ELR (cell line): ENCODE measurements around the gene TTPAL.
A peak's percentile ranks its signal among the peaks of the same experiment; 100 is the strongest.

Source experiments
- DNase-seq: peaks from one replicate; pipeline ENCODE4 v3.0.0-alpha.2; 2015; ENCODE audit warnings: low read depth

The TTPAL gene, protein sequence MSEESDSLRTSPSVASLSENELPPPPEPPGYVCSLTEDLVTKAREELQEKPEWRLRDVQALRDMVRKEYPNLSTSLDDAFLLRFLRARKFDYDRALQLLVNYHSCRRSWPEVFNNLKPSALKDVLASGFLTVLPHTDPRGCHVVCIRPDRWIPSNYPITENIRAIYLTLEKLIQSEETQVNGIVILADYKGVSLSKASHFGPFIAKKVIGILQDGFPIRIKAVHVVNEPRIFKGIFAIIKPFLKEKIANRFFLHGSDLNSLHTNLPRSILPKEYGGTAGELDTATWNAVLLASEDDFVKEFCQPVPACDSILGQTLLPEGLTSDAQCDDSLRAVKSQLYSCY

GRCh38 chr20:44475694-44476560, at the start of gene TTPAL:
Gene TTPAL, plus strand, starts transcription at chr20:44475874. Its CDS starts 4,126 bp downstream, at chr20:44480000.
- DNase-seq, result peak; percentile 93

GRCh38 chr20:44425923-44426322, 49.8 kb upstream of the TTPAL start:
- no peak for DNase-seq

GRCh38 chr20:44426879-44427790, 48.5 kb upstream of the TTPAL start:
- DNase-seq, result no peak

- DNase-seq, result no peak
Observed at GRCh38 chr20:44427804-44428173, 47.9 kb upstream of the TTPAL start.

DNA sequence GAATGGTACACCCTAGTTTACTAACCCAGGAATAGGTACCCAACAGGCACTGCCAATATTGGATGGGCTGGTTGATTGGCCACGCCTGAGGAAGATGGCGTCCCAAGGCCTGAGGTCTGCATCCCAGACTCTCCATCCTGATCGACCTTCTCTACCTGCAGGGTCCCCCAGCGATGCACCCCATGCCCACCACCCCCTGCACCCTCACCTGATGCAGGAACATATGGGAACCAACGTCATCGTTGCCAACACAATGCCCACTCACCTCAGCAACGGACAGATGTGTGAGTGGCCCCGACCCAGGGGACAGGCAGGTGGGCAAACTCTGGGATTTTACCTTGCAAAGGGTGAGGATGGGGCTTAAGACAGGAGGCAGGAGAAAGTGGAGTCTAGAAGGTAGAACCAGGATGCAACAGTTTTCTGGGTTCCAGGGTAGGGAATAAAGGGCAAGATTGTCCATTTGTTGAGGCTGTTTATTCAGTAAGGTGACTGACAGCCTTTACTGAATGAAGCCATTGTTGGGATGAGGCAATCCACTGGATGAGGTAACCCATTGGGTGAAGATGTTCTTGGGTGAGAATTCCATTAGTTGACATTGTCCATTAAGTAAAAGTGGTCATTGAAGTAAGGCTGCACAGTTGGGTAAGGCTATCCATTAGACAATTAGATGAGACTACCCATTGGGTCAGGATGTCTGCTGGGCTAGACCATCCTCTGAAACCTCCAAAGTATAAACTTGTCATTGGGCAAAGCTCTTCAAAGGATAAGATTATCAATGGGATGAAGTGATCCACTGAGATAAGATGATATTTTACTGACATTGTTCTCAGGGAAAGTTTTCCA, 47.3 kb upstream of the TTPAL start:
- no peak for DNase-seq

- no peak for DNase-seq
Observed at GRCh38 chr20:44429017-44429339, 46.7 kb upstream of the TTPAL start.

DNA sequence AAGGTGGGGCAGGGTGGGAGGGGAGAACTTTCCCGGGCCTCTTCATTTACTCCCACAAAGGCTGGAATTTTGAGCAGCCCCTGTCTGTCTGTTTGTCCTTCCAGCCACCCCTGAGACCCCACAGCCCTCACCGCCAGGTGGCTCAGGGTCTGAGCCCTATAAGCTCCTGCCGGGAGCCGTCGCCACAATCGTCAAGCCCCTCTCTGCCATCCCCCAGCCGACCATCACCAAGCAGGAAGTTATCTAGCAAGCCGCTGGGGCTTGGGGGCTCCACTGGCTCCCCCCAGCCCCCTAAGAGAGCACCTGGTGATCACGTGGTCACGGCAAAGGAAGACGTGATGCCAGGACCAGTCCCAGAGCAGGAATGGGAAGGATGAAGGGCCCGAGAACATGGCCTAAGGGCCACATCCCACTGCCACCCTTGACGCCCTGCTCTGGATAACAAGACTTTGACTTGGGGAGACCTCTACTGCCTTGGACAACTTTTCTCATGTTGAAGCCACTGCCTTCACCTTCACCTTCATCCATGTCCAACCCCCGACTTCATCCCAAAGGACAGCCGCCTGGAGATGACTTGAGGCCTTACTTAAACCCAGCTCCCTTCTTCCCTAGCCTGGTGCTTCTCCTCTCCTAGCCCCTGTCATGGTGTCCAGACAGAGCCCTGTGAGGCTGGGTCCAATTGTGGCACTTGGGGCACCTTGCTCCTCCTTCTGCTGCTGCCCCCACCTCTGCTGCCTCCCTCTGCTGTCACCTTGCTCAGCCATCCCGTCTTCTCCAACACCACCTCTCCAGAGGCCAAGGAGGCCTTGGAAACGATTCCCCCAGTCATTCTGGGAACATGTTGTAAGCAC, 46.0 kb upstream of the TTPAL start:
- no peak for DNase-seq

DNA sequence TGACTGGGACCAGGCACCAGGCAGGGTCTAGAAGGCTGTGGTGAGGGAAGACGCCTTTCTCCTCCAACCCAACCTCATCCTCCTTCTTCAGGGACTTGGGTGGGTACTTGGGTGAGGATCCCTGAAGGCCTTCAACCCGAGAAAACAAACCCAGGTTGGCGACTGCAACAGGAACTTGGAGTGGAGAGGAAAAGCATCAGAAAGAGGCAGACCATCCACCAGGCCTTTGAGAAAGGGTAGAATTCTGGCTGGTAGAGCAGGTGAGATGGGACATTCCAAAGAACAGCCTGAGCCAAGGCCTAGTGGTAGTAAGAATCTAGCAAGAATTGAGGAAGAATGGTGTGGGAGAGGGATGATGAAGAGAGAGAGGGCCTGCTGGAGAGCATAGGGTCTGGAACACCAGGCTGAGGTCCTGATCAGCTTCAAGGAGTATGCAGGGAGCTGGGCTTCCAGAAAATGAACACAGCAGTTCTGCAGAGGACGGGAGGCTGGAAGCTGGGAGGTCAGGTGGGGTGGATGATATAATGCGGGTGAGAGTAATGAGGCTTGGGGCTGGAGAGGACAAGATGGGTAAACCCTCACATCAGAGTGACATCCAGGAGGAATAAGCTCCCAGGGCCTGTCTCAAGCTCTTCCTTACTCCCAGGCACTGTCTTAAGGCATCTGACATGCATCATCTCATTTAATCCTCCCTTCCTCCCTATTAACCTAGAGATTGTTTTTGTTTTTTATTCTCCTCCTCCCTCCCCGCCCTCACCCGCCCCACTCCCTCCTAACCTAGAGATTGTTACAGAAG, 45.2 kb upstream of the TTPAL start:
- DNase-seq, result no peak

DNA sequence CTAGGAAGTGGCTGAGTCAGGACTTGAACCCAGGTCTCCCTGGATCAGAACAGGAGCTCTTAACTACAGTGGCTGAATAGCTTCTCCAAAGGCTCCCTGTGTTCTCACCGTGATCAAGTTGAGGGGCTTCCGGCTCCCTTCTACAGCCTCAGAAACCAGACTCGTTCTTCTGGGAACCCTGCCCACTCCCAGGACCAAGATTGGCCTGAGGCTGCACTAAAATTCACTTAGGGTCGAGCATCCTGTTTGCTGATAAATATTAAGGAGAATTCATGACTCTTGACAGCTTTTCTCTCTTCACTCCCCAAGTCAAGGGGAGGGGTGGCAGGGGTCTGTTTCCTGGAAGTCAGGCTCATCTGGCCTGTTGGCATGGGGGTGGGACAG, 44.6 kb upstream of the TTPAL start:
- DNase-seq, result no peak

GRCh38 chr20:44431502-44432234, 44.0 kb upstream of the TTPAL start:
- no peak for DNase-seq

DNA sequence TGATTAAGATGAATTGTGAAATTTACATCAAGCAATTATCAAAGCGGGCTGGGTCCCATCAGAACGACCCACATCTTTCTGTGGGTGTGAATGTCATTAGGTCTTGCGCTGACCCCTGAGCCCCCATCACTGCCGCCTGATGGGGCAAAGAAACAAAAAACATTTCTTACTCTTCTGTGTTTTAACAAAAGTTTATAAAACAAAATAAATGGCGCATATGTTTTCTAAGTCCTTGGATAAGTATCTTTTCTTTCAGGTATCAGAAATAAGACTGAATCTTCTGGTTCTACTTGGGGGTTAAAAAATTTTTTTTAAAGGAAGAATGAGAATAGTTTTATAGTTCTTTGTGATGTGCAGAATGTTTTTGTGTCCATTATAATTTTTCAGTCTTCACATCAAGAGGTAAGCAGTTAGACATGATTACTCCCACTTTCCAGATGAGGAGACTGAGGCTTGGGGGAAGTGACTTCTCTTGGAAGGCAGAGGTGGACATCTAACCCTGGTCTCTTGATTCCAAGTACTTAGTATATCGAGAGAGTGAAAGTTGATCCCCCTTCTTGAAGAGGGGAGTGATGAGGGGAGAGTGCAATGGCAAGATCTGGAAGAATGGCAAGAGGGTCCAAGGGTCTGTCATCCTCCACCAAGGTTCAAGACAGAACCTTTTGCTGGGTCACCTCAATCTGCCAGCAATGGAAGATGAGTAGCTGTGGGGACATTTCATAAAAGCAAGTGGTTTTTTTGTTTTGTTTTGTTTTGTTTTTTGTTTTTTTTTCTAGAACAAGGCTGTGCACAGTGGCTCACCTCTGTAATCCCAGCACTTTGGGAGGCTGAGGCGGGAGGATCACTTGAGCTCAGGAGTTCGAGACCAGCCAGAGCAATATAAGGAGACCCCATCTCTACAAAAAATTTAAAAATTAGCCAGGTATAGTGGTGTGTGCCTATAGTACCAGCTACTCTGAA, 42.8 kb upstream of the TTPAL start:
- DNase-seq, result no peak

DNA sequence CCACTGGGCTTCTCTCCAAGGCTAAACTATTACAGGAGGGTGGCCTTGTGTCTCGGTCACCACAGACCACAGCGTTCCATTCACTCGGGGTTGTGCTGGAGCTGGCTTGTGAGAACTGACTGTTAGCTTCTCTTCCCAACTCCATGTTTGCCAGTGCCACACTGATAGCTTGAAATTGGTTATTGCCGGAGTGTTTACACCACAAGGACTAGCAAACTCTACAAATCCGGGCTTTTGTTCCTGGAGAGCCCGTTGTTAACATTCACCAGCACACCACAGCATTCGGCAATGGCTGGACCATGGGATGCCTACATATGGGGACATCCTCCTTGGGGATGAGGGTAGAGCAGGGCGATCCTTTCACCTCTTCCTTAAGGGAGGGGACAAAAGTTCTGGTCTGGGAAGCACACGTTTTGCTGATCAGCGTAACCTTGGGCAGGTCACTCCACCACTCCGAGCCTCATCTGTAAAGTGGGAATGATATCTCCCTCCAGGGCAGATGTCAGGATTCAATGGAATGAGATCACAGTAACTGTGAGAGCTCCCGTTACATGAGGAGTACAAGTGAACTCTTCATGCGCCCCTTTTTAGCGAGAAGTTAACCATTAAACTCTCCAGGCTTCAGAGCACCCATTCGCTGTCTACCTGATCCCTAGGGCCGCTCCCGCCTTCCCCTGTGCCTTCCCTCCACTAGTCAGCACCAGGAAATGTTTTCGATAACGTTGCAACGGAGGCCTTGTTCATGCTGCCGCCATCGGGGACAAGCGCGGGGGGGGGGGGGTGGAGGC, 41.7 kb upstream of the TTPAL start:
- DNase-seq, result no peak

- DNase-seq, result no peak
Observed at GRCh38 chr20:44435630-44436335, 39.9 kb upstream of the TTPAL start.

DNA sequence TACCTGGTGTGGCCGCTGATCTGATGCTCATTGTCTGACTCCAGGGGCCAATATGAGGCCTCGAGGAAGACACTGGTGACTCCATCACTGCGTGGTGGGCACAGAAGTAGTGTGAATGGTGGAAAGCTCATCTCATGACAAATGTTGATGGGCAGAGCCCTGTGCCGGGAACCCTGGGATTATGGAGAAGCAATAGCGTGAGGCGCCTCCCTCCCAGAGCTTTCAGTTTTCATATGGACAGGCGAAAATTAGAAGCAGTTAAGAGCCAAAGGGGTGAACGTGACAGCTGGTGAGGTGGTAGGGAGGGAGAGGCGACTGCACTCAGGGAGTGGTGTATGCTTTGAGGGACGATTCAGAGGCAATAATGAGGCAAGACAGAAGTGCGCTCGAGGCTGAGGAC, 39.3 kb upstream of the TTPAL start:
- no peak for DNase-seq

DNA sequence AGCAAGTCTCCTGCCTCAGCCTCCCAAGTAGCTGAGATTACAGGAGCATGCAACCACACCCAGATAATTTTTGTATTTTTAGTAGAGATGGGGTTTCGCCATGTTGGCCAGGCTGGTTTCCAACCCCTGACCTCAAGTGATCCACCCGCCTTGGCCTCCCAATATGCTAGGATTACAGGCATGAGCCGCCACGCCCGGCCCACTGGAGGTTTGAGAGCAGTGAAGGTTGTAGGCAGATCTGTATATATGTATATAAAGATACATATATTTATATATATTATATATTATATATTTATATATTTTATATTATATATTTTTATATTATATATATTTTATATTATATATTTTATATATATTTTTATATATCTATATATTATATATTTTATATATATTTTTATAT, 38.2 kb upstream of the TTPAL start:
- no peak for DNase-seq

GRCh38 chr20:44438782-44439181, 36.9 kb upstream of the TTPAL start:
- no peak for DNase-seq
